HG03175 (cell line): ENCODE results near the gene RHOD.

Source experiments
- ATAC-seq: cut with Tn5 transposase; IDR thresholded peaks from one replicate; pipeline ENCODE4 v1.9.1; 2021; ENCODE audit warnings: mild to moderate bottlenecking, moderate library complexity; ENCODE audit not compliant: unreplicated experiment

The RHOD gene

DNA sequence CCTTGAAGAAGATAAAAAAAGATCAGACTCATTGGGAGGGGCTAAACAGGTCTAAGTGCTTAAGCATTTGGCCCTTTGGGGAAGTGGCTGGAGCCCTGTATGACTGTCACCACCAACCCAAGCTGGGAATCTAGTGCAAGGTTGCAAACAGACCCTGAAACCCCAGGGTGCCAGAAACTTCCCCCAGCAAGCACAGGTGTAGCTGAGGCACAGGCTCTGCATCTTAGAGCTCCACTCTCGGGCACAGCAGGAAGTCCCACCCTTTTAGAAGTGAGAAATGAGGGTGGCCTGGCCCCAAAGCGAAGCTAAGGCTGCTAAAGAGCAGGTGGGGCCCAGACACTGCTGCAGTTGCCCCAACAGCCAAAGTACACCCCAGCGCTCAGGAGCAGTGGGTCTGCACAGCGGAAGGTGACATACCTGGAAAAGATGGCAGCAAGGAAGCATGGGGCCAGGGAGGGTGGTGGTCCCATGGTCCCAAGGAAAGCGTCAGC lies 56.6 kb downstream of the RHOD start:
- peak; percentile 74 for ATAC-seq

GRCh38 chr11:67114275-67114896 lies 57.7 kb downstream of the RHOD start:
- no peak for ATAC-seq

DNA sequence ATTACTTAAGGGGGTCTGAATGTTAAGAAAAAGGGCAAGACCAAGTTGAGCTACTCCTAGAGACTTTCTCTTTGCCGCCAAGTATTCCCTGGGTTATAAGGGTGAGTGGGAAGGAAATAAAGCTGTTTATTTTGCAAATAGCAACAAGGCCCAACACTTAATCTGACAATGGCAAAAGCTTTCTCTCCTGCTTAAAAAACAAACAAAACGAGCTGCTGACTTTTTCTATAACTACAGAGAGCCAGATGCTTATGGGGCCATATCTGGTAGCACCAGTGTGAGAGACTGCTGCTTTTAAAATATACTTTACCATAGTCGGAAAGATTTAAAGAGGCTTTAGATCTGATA lies 60.1 kb downstream of the RHOD start:
- no peak for ATAC-seq

DNA sequence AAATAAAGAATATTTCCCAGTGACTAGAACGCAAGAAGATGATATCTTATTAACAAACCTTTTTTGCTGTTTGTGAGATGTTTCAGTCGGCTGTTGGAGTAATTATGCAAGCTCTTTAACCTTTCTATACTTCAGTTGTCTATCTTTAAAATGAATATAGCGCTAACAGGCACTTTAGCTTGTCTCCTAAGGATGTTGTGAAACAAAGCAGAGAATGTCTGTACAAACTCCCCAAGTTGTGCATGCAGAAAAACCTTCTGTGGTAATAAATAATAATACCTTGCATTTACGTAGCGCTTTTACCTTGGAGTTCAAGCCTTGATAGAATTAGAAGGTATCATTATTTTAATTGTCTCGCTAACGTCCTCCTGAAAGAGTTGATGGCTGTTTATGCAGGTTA lies 60.5 kb downstream of the RHOD start:
- ATAC-seq = no peak

DNA sequence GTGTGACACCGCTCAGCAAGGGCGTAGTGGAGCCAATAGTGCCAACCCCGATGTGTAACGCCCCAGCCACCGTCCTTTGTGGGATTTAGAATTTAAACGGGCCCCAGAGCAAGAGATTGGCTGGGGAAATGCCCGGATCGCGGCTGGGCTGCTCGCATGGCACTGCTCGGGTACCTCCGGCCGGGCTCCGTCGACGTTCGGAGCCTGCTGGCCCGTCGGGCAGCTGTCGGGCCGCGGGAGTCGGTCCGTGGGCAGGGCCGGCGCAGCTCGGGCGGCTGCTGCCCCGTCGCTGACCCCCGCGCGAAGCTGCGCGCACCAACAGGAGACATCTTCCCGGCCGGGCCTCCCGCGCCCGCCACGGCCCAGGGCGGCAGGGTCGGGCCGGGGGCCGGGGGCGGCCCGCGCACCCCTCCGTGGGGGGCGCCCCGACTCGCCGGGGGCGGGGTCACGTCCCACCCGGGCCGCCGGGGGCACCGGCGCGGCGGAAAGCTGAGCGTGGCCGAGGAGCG lies 61.1 kb downstream of the RHOD start:
- ATAC-seq = no peak

GRCh38 chr11:67118181-67118766 lies 61.6 kb downstream of the RHOD start:
- ATAC-seq = peak; percentile 16

GRCh38 chr11:67118801-67119584 lies 62.3 kb downstream of the RHOD start, which contains the start of gene KDM2A:
KDM2A (plus strand) TSS chr11:67119263; CDS start chr11:67121317, 2,054 bp downstream.
- ATAC-seq = peak; percentile 61

DNA sequence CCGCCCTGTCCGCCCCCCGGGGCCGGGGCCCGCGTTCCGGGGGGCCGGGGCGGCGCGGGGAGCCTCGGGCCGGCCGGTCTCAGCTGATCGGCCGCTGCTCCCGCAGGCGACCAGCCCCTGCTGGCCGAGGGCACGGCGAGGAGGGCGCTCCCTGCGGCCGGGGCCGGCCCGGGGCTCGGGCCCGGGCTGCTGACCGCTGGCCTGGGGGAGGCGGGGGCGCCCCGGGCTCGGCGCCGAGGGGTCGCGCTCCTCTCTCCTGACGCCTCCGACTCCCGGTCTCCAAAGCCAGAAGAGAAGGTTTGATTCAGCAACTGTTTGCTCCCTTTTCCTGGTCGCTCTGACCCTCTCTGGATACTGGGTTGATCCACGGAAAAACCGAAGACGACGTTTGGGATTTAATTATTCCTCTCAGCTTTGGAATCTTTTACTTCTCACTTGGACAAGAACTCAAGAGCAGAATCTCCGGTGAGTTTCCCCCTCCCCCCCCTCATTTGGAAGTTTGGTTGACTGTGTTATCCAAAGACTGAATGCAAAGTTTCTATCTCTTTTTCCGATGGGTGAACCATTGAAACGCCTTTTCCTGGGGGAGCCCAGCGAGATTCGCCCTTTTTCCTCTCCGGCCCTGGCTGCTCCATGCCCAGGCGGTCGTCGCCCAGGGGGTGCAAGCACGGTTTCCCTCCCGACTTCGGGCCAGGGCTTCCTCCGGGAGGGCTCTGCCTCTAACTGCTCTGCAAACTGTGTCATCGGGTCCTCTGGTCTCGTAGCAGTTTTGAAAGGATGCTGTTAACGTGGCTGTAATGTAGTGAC lies 63.1 kb downstream of the RHOD start:
- peak; percentile 16 for ATAC-seq

- no peak for ATAC-seq
Observed at GRCh38 chr11:67120456-67120855, 63.8 kb downstream of the RHOD start.

DNA sequence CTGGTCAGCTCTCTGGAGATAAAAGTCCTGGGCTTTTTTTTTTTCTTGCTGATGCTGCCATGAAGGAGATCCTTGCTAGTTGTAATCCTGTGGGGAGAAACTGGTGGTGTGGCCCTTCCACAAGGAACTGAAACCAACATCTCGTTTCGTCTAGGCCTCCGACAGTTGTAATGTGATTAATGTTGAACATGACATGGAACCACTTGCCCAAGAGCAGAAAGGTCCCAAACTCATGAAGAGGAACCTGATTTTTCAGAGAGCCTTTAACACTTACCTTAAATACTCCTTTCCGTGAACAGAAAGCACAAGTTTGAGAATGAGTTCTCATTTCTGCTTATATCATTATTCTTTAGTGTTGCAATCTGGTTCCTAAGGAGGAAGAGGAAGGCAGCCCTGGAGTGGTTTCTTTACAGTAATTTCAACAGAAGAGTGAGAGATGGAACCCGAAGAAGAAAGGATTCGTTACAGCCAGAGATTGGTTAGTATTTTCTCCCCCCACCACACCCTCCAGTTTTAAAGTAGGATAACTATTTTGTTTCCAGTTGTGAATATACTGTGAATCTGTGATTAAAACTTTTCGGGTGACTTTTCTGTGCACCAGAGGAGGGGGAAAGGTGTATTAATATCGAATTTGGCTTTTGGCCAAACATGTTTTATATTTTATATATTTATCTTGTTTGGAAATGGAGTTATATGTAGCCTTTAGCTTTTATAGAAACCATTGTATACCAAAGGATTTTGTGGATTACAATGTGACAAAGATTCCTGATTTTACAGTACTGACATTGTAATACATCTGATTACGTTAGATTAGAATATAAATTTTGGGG lies 64.4 kb downstream of the RHOD start:
- peak; percentile 35 for ATAC-seq
